NB4 (cell line): ENCODE results near the gene TULP4.

Experiments
- MAX ChIP-seq: IDR thresholded peaks from 2 replicates; pipeline ENCODE4 v1.6.1; 2011; ENCODE audit warnings: low read depth, low read length
- POLR2A ChIP-seq: IDR thresholded peaks from 2 replicates; pipeline ENCODE4 v1.6.1; 2011; ENCODE audit warnings: mild to moderate bottlenecking; ENCODE audit not compliant: insufficient read length; ENCODE audit errors: extremely low read depth
- TF ChIP-seq, protein P1 (sequence below): IDR thresholded peaks from one replicate; pipeline ENCODE4 v1.5.1; 2012; ENCODE audit warnings: low read depth, low read length

DNA sequence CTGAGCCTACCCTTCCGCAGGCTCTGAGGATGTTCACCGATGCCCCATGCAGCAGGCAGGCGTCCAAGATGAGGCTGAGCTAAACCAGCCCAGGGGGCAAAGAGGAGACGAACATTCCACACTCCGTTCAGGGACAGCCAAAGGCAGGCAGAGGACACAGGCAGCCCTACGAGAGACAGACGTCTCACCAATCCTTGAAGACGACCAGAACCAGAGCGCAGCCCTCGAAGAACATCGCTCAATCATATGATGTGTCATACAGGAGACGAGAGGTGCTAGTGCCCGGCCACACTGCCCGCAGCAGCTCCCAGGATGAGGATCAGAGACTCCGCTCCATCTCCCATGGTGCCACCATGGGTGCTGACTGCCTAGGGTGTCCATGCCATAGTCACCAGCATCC, 212.0 kb downstream of the TULP4 start:
- no peak for TF ChIP-seq POLR2A
- TF ChIP-seq, protein P1, sequence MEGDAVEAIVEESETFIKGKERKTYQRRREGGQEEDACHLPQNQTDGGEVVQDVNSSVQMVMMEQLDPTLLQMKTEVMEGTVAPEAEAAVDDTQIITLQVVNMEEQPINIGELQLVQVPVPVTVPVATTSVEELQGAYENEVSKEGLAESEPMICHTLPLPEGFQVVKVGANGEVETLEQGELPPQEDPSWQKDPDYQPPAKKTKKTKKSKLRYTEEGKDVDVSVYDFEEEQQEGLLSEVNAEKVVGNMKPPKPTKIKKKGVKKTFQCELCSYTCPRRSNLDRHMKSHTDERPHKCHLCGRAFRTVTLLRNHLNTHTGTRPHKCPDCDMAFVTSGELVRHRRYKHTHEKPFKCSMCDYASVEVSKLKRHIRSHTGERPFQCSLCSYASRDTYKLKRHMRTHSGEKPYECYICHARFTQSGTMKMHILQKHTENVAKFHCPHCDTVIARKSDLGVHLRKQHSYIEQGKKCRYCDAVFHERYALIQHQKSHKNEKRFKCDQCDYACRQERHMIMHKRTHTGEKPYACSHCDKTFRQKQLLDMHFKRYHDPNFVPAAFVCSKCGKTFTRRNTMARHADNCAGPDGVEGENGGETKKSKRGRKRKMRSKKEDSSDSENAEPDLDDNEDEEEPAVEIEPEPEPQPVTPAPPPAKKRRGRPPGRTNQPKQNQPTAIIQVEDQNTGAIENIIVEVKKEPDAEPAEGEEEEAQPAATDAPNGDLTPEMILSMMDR, result no peak
- TF ChIP-seq MAX, result no peak
